ENCODE data around the gene ZC2HC1B.

The ZC2HC1B gene

GRCh38 chr6:143838395-143838794, 25.9 kb upstream of the ZC2HC1B start:
- no peak overlapping the region for H3K27ac ChIP-seq
- TF ChIP-seq CTCF (conservative IDR thresholded peaks at IDR 0.05) (no peak), ZFX (IDR thresholded peaks at IDR 0.05) (no peak)

GRCh38 chr6:143839196-143839595, 25.1 kb upstream of the ZC2HC1B start:
- TF ChIP-seq ZFX (IDR thresholded peaks at IDR 0.05) = no peak
- no peak for TF ChIP-seq CTCF (conservative IDR thresholded peaks at IDR 0.05)
- H3K27ac ChIP-seq = no peak overlapping the region

- H3K27ac ChIP-seq = no peak overlapping the region
- TF ChIP-seq CTCF (conservative IDR thresholded peaks at IDR 0.05) (no peak), ZFX (IDR thresholded peaks at IDR 0.05) (no peak)
Observed at GRCh38 chr6:143840595-143841265, 23.5 kb upstream of the ZC2HC1B start.

GRCh38 chr6:143842461-143842901, 21.8 kb upstream of the ZC2HC1B start:
- peak overlapping the region; percentile 81 for H3K27ac ChIP-seq
- TF ChIP-seq CTCF (conservative IDR thresholded peaks at IDR 0.05) (no peak), ZFX (IDR thresholded peaks at IDR 0.05) (no peak)

- TF ChIP-seq ZFX (IDR thresholded peaks at IDR 0.05) (peak; percentile 99), CTCF (conservative IDR thresholded peaks at IDR 0.05) (no peak)
- H3K27ac ChIP-seq = peak within 1 kb of the TSS; percentile 81
Observed at GRCh38 chr6:143842902-143843676, 21.2 kb upstream of the ZC2HC1B start, which contains the start of gene LTV1. TSS of gene LTV1 (plus strand) at chr6:143843338. CDS start at chr6:143843478, 140 bp downstream.

- peak overlapping the region; percentile 81 for H3K27ac ChIP-seq
- TF ChIP-seq CTCF (conservative IDR thresholded peaks at IDR 0.05) (no peak), ZFX (IDR thresholded peaks at IDR 0.05) (no peak)
Observed at GRCh38 chr6:143843677-143843999, 20.6 kb upstream of the ZC2HC1B start.

- peak overlapping the region; percentile 81 for H3K27ac ChIP-seq
- TF ChIP-seq CTCF (conservative IDR thresholded peaks at IDR 0.05) = no peak
- no peak for TF ChIP-seq ZFX (IDR thresholded peaks at IDR 0.05)
Observed at GRCh38 chr6:143844006-143844405, 20.3 kb upstream of the ZC2HC1B start.
